Natural killer cell (primary cell): ENCODE measurements around the gene WNT5A. TPM values are rescaled to one million over a fixed set of nuclear protein-coding genes. Genes with fewer than 3 reads are reported as not detected.

ENCODE experiments used
- ATAC-seq, 3 donors: fragments of 150-1000 bp in 2 of 3; fragments of 200-7000 bp in 1 of 3; cut with Tn5 transposase; 1 replicate in 1 of 3; 2 replicates in 2 of 3; pipeline ENCODE4 v1.10.0; 2021; ENCODE audit warnings: mild to moderate bottlenecking in 2 of 3, moderate library complexity in 2 of 3
- DNase-seq, 2 donors: peaks; one replicate each; pipeline versions ENCODE4 v3.0.0 to v3.0.0-alpha.2; 2013 to 2021; ENCODE audit warnings: mixed read lengths in 1 of 2
- H3K27ac ChIP-seq: one replicate; pipeline ENCODE4 v1.5.1; 2013; ENCODE audit warnings: mild to moderate bottlenecking, low read length
- H3K27me3 ChIP-seq: one replicate; pipeline ENCODE4 v1.6.1; 2013; ENCODE audit warnings: low read length; ENCODE audit not compliant: control insufficient read depth, insufficient read depth
- H3K36me3 ChIP-seq: one replicate; pipeline ENCODE4 v1.6.1; 2013; ENCODE audit warnings: low read length; ENCODE audit not compliant: control insufficient read depth, insufficient read depth
- H3K4me1 ChIP-seq: one replicate; pipeline ENCODE4 v1.6.1; 2013; ENCODE audit warnings: low read length; ENCODE audit not compliant: control insufficient read depth, insufficient read depth
- H3K4me3 ChIP-seq: one replicate; pipeline ENCODE4 v1.5.1; 2013; ENCODE audit warnings: low read length
- H3K9me3 ChIP-seq: one replicate; pipeline ENCODE4 v1.6.1; 2013; ENCODE audit warnings: low read length; ENCODE audit not compliant: control insufficient read depth, insufficient read depth
- H3K27ac Mint-ChIP-seq, 2 donors: one replicate each; pipeline ENCODE4 v1.8.0; 2022; ENCODE audit warnings: mild to moderate bottlenecking in 2 of 2, mixed read lengths in 2 of 2, moderate library complexity in 1 of 2
- H3K27me3 Mint-ChIP-seq, 2 donors: one replicate each; pipeline ENCODE4 v1.8.0; 2022; ENCODE audit warnings: low read depth in 2 of 2, mixed read lengths in 2 of 2
- H3K36me3 Mint-ChIP-seq: one replicate; pipeline ENCODE4 v1.8.0; 2022; ENCODE audit warnings: mixed read lengths
- H3K4me1 Mint-ChIP-seq, 2 donors: one replicate each; pipeline ENCODE4 v1.8.0; 2022; ENCODE audit warnings: mixed read lengths in 2 of 2
- H3K4me3 Mint-ChIP-seq: one replicate; pipeline ENCODE4 v1.8.0; 2022; ENCODE audit warnings: mild to moderate bottlenecking, moderate library complexity, mixed read lengths
- H3K9me3 Mint-ChIP-seq, 2 donors: one replicate each; pipeline ENCODE4 v1.8.0; 2022; ENCODE audit warnings: mixed read lengths in 2 of 2
- CTCF ChIP-seq: fragments of 200-600 bp; IDR thresholded peaks from one replicate; pipeline ENCODE4 v1.8.0; 2022; ENCODE audit warnings: antibody characterized with exemption
- WGBS: methylation state at CpG from one replicate; pipeline ENCODE4 v1.1.7; 2013; ENCODE audit warnings: missing lambda C conversion rate; ENCODE audit not compliant: insufficient coverage; 5-methylcytosine and 5-hydroxymethylcytosine counted together
- intact Hi-C: fragments of 100-400 bp; cut with micrococcal nuclease; formaldehyde crosslinking; loops from one replicate; pipeline ENCODE4 v1.14.2; 2022
- total RNA-seq, 4 donors: library from RNA; stranded (reverse); fragments of 120-200 nt in 1 of 4; gene quantifications; one replicate each; pipeline versions ENCODE4 v1.2.3 to v1.2.4, GENCODE V29; 2013 to 2022

The WNT5A gene
- total RNA-seq, 3 donors from 2014 or later (not counting 1 experiment from before 2014, with no cell fraction given), result not detected

DNA sequence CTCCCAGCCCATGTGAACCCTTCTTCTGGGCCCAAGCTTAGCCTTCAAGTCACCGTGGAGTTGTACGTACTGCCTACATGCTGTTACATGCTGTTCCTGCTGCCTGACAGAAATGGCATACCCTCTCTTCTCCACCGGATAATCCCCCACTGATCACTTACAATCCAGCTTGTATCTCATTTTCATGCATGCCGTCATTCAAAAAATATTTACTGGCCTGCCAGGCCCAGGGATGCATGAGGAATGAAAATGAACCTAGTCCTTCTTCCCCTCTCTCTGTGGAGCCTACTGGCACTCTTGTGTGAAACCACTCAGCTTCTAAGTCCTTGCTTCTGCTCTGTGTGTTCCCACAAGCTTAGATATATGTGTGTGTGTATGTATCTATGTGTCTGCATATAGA is 60.6 kb downstream of the WNT5A start:
- Mint-ChIP-seq H3K9me3 (peaks cover 0 to 13% of the 10 kb centered on the region in 2 donors), H3K4me3 (no peak overlapping the region), H3K36me3 (no peaks in the 10 kb centered on the region), H3K4me1 (no peaks in the 10 kb centered on the region), H3K27ac (no peak overlapping the region), H3K27me3 (no peaks in the 10 kb centered on the region)
- intact Hi-C loops, result no loop called here
- H3K4me1 ChIP-seq, result no peaks in the 10 kb centered on the region
- ATAC-seq (no peak), DNase-seq (no peak)
- WGBS, result 94% methylated on average over 4 of the region's 4 CpGs
- no peak overlapping the region for H3K27ac ChIP-seq
- H3K36me3 ChIP-seq, result no peaks in the 10 kb centered on the region
- H3K9me3 ChIP-seq, result no peaks in the 10 kb centered on the region
- no peak for TF ChIP-seq CTCF
- H3K4me3 ChIP-seq, result no peak overlapping the region
- no peaks in the 10 kb centered on the region for H3K27me3 ChIP-seq

DNA sequence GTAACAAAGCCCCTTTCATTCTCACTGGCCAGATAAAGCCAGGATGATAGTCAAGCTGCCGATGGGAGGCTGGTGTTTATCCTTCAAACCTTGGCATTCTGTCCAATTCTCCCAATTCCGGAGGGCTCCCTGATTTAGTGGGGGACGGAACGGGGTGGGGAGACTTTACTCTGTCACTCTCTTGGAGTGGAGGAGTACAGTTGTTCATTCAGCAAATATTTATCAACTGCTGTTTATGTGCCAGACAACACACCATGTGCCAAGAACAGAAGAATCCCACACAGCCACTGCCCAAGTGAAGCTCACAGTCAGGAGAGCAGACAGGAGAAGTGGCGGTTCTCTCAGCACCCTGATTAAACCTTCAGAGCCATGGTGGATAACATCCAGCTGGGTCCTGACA is 63.3 kb downstream of the WNT5A start:
- Mint-ChIP-seq H3K27me3 (no peaks in the 10 kb centered on the region), H3K4me3 (no peak overlapping the region), H3K36me3 (no peaks in the 10 kb centered on the region), H3K27ac (no peak overlapping the region), H3K4me1 (no peaks in the 10 kb centered on the region), H3K9me3 (peaks cover 2 to 13% of the 10 kb centered on the region in 2 donors)
- Histone ChIP-seq H3K27me3 (no peaks in the 10 kb centered on the region), H3K27ac (no peak overlapping the region), H3K9me3 (no peaks in the 10 kb centered on the region), H3K4me3 (no peak overlapping the region), H3K36me3 (no peaks in the 10 kb centered on the region), H3K4me1 (no peaks in the 10 kb centered on the region)
- intact Hi-C loops, result no loop called here
- no peak for DNase-seq
- TF ChIP-seq CTCF, result no peak
- WGBS, result 93% methylated on average over 5 of the region's 5 CpGs
- ATAC-seq, result no peak

DNA sequence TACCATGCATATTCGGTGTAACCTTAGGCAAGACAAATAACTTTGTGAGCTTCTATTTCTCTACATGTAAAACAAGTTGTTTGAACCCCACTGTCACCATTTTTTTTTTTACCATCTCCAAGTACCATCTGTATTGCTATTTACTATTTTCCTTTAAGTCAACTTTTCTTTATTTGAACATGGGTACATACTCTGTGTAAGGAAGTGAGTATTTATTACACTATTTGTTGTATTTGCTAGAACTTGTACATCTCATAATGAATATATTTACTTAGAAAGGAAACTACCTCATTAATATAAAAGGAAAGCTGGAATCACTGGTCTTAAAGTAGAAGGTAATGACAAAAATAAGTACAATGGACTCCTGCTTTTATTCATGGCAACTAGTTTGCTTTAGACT is 69.9 kb downstream of the WNT5A start:
- TF ChIP-seq CTCF, result no peak
- Mint-ChIP-seq H3K4me1 (no peaks in the 10 kb centered on the region), H3K9me3 (peaks cover 0 to 6% of the 10 kb centered on the region in 2 donors), H3K4me3 (no peak overlapping the region), H3K36me3 (no peaks in the 10 kb centered on the region), H3K27me3 (no peaks in the 10 kb centered on the region), H3K27ac (no peak overlapping the region)
- 88% methylated on average over 1 of the region's 1 CpG for WGBS
- DNase-seq (no peak), ATAC-seq (no peak)
- Histone ChIP-seq H3K4me3 (no peak overlapping the region), H3K27me3 (no peaks in the 10 kb centered on the region), H3K4me1 (no peaks in the 10 kb centered on the region), H3K9me3 (no peaks in the 10 kb centered on the region), H3K36me3 (no peaks in the 10 kb centered on the region), H3K27ac (no peak overlapping the region)
- intact Hi-C loops, result no loop called here

GRCh38 chr3:55416331-55416821 is 70.7 kb downstream of the WNT5A start:
- intact Hi-C loops, result no loop called here
- H3K4me1 Mint-ChIP-seq, result no peaks in the 10 kb centered on the region
- ATAC-seq, result no peak
- H3K36me3 ChIP-seq, result no peaks in the 10 kb centered on the region
- H3K36me3 Mint-ChIP-seq, result no peaks in the 10 kb centered on the region
- peaks cover 0 to 7% of the 10 kb centered on the region in 2 donors for H3K9me3 Mint-ChIP-seq
- no peaks in the 10 kb centered on the region for H3K27me3 ChIP-seq
- 89% methylated on average over 1 of the region's 3 CpGs for WGBS
- no peak for TF ChIP-seq CTCF
- no peak for DNase-seq
- H3K4me3 Mint-ChIP-seq, result no peak overlapping the region
- H3K4me3 ChIP-seq, result no peak overlapping the region
- no peaks in the 10 kb centered on the region for H3K27me3 Mint-ChIP-seq
- no peaks in the 10 kb centered on the region for H3K9me3 ChIP-seq
- H3K27ac Mint-ChIP-seq, result no peak overlapping the region
- H3K27ac ChIP-seq, result no peak overlapping the region
- no peaks in the 10 kb centered on the region for H3K4me1 ChIP-seq
